Endothelial cell of umbilical vein (primary cell): Measurements from ENCODE around the gene MGAM2. TPM values are rescaled to one million over a fixed set of nuclear protein-coding genes. Genes with fewer than 3 reads are reported as not detected.

Experiments used
- BruUV-seq: library from RNA; stranded (reverse); fragments of 400-500 nt; replicated peaks from 2 replicates; lab custom pipeline; 2021; lab: Mats Ljungman, UMichigan
- CTCF ChIA-PET: fragments of 300-600, 350-600 bp; sonication (Branson Sonifier 250); formaldehyde crosslinking; loops from one replicate; lab custom pipeline; 2021; ENCODE audit warnings: antibody characterized with exemption, inconsistent platforms; lab: Charles Lee
- POLR2A ChIA-PET: fragments of 300-600, 350-600 bp; sonication (Branson Sonifier 250); formaldehyde crosslinking; loops from one replicate; lab custom pipeline; 2021; ENCODE audit warnings: antibody characterized with exemption, inconsistent platforms; lab: Charles Lee
- DNase-seq: peaks from one replicate; pipeline ENCODE4 v3.0.0-alpha.2; 2011; ENCODE audit warnings: low read depth, low spot score
- FAIRE-seq: peaks from 2 replicates; lab custom pipeline; 2011; peaks lifted over from hg19 to GRCh38; lab: Jason Lieb, UNC
- H2AFZ ChIP-seq: 2 replicates; pipeline ENCODE4 v1.6.0; 2012; ENCODE audit warnings: low read depth, low read length, control low read depth, inconsistent platforms
- H3K27ac ChIP-seq: 2 replicates; pipeline ENCODE4 v1.5.1; 2011; ENCODE audit warnings: low read depth, mild to moderate bottlenecking, control low read depth, low read length, moderate library complexity; ENCODE audit not compliant: insufficient read depth
- H3K27me3 ChIP-seq, 2 experiments: 2 replicates each; pipeline versions ENCODE4 v1.6.0 to v1.6.1; 2011; ENCODE audit warnings: low read length in 2 of 2, mixed read lengths in 1 of 2; ENCODE audit not compliant: control insufficient read depth in 2 of 2, insufficient read depth in 2 of 2
- H3K36me3 ChIP-seq, 2 experiments: 2 replicates in 1 of 2; 3 replicates in 1 of 2; pipeline ENCODE4 v1.5.1; 2011; ENCODE audit warnings: low read length in 2 of 2, mild to moderate bottlenecking in 1 of 2, moderate library complexity in 1 of 2; ENCODE audit not compliant: control insufficient read depth in 2 of 2, insufficient read depth in 2 of 2; ENCODE audit errors: extremely low read depth in 1 of 2
- H3K4me1 ChIP-seq: 3 replicates; pipeline ENCODE4 v1.5.1; 2011; ENCODE audit warnings: mild to moderate bottlenecking, low read length; ENCODE audit not compliant: control insufficient read depth, insufficient read depth; ENCODE audit errors: extremely low read depth
- H3K4me2 ChIP-seq: 2 replicates; pipeline ENCODE4 v1.6.1; 2011; ENCODE audit warnings: low read length, control low read depth, mixed read lengths; ENCODE audit not compliant: insufficient read depth
- H3K4me3 ChIP-seq, 3 experiments: fragments of 200-600 bp in 1 of 3; sonication (generic), shearing (Covaris generic) in 1 of 3; replicated peaks in 1 of 3; 2 replicates each; pipeline ENCODE4 v1.5.1; 2011 to 2016; ENCODE audit warnings: control low read depth in 3 of 3, low read length in 3 of 3, mild to moderate bottlenecking in 2 of 3, inconsistent platforms in 1 of 3, low read depth in 1 of 3, moderate library complexity in 1 of 3; ENCODE audit not compliant: insufficient read depth in 1 of 3
- H3K79me2 ChIP-seq: 2 replicates; pipeline ENCODE4 v1.6.0; 2012; ENCODE audit warnings: low read length, inconsistent platforms; ENCODE audit not compliant: control insufficient read depth, insufficient read depth
- H3K9ac ChIP-seq: replicated peaks from 2 replicates; pipeline ENCODE3; 2011; ENCODE audit warnings: low read length, control low read depth; ENCODE audit not compliant: insufficient read depth; ENCODE audit errors: extremely low read depth
- H3K9me1 ChIP-seq: replicated peaks from 3 replicates; pipeline ENCODE4 v1.6.0; 2011; ENCODE audit warnings: mild to moderate bottlenecking, low read length; ENCODE audit not compliant: control insufficient read depth, insufficient read depth; ENCODE audit errors: extremely low read depth
- H3K9me3 ChIP-seq: replicated peaks from 2 replicates; pipeline ENCODE4 v1.5.1; 2012; ENCODE audit warnings: low read length, inconsistent platforms; ENCODE audit not compliant: control insufficient read depth, insufficient read depth
- H4K20me1 ChIP-seq: replicated peaks from 2 replicates; pipeline ENCODE3; 2011; ENCODE audit warnings: mild to moderate bottlenecking, low read length; ENCODE audit not compliant: control insufficient read depth, insufficient read depth; ENCODE audit errors: extremely low read depth
- EZH2 ChIP-seq: IDR thresholded peaks from 2 replicates; pipeline ENCODE4 v1.6.1; 2012; ENCODE audit warnings: borderline replicate concordance, low read depth, mild to moderate bottlenecking, moderate library complexity, low read length, inconsistent platforms; ENCODE audit not compliant: severe bottlenecking
- FOS ChIP-seq: IDR thresholded peaks from 2 replicates; pipeline ENCODE4 v1.6.1; 2011; ENCODE audit warnings: mild to moderate bottlenecking, low read length, moderate library complexity, borderline replicate concordance; ENCODE audit not compliant: insufficient read depth
- MYC ChIP-seq: IDR thresholded peaks from one replicate; pipeline ENCODE4 v1.6.1; 2011; ENCODE audit warnings: mild to moderate bottlenecking, low read depth, low read length
- POLR2A ChIP-seq: IDR thresholded peaks from 2 replicates; pipeline ENCODE4 v1.6.1; 2012; ENCODE audit warnings: low read depth, mild to moderate bottlenecking, control low read depth, low read length
- POLR2AphosphoS5 ChIP-seq: IDR thresholded peaks from 2 replicates; pipeline ENCODE4 v1.6.1; 2012; ENCODE audit warnings: low read depth, mild to moderate bottlenecking, control low read depth, low read length, moderate library complexity; ENCODE audit not compliant: insufficient read depth
- dilution Hi-C: fragments of 300-500 bp; cut with MboI; formaldehyde crosslinking; loops from one replicate; pipeline ENCODE4 v1.15.0; 2019; ENCODE audit warnings: low sequenced_read_pairs; ENCODE audit not compliant: extremely low pct_ligation_motif_present
- intact Hi-C: fragments of 100-400 bp; cut with micrococcal nuclease; formaldehyde crosslinking; loops from one replicate; pipeline ENCODE4 v1.10.0; 2022
- polyA plus RNA-seq, 4 experiments: library from polyadenylated mRNA; depleted of rRNA in 3 of 4; stranded (reverse) in 3 of 4; unstranded in 1 of 4; fragments of >200 nt; gene quantifications; 2 replicates each; pipeline versions ENCODE4 v1.2.1 to v1.2.3, GENCODE V29; 2011 to 2012; ENCODE audit warnings: missing spikeins in 1 of 4
- total RNA-seq: library from RNA; stranded (reverse); gene quantifications from 2 replicates; pipeline ENCODE4 v1.2.3, GENCODE V29; 2021
- TF ChIP-seq, protein P1 (sequence below): IDR thresholded peaks from 2 replicates; pipeline ENCODE4 v1.6.1; 2011; ENCODE audit not compliant: insufficient read depth, insufficient read length
- TF ChIP-seq, protein P2 (sequence below), 2 donors: IDR thresholded peaks; 1 replicate in 1 of 2; 2 replicates in 1 of 2; pipeline ENCODE4 v1.5.1; 2011; ENCODE audit warnings: low read length in 2 of 2, mild to moderate bottlenecking in 2 of 2, moderate library complexity in 2 of 2, control low read depth in 1 of 2, inconsistent platforms in 1 of 2, low read depth in 1 of 2; ENCODE audit not compliant: insufficient read depth in 1 of 2; ENCODE audit errors: extremely low read depth in 1 of 2

Gene MGAM2
- total and polyA plus RNA-seq, 2 donors (not counting 3 experiments of a cell fraction or from before 2014, with no cell fraction given), result not detected

DNA sequence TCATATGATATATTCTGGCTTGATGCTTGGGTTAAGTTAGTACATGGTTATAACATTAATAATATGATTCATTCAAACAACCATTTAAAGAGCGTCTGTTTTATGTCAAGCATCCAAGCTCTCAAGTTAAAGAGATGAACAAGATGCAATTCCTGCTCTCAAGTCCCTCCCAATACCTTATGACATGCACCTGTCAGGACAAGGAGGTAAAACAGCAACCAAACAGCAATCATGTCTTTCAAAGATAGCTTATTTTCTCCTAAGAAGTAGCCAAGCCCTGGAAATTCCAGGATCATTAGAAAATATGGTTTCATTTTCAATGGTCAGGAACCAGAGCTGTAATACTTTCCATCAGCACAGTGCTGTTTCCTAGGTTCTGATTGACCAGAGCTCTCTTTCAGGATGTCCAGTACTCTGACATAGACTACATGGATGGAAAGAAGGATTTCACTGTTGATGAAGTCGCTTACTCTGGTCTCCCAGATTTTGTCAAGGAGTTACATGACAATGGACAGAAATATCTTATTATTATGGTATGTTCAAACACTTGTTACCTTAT, 29.0 kb downstream of the MGAM2 start:
- FAIRE-seq, result no peak
- H3K9me1 ChIP-seq, result no peaks in the 10 kb centered on the region
- H3K79me2 ChIP-seq, result no peaks in the 10 kb centered on the region
- H3K9ac ChIP-seq, result no peak overlapping the region
- no peak overlapping the region for H3K4me3 ChIP-seq
- H3K36me3 ChIP-seq, result no peaks in the 10 kb centered on the region
- no peaks in the 10 kb centered on the region for H3K4me1 ChIP-seq
- ChIA-PET CTCF (no interaction called here), POLR2A (no interaction called here)
- no peak overlapping the region for H3K4me2 ChIP-seq
- no TSS peak for BruUV-seq
- no peak overlapping the region for H2AFZ ChIP-seq
- dilution Hi-C loops (no loop called here), intact Hi-C loops (no loop called here)
- H3K27ac ChIP-seq, result no peak overlapping the region
- H3K9me3 ChIP-seq, result no peaks in the 10 kb centered on the region
- DNase-seq, result no peak
- TF ChIP-seq, protein P1, sequence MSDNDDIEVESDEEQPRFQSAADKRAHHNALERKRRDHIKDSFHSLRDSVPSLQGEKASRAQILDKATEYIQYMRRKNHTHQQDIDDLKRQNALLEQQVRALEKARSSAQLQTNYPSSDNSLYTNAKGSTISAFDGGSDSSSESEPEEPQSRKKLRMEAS, result no peak
- no peak for TF ChIP-seq POLR2AphosphoS5
- H3K27me3 ChIP-seq, result no peaks in the 10 kb centered on the region
- no peaks in the 10 kb centered on the region for H4K20me1 ChIP-seq

DNA sequence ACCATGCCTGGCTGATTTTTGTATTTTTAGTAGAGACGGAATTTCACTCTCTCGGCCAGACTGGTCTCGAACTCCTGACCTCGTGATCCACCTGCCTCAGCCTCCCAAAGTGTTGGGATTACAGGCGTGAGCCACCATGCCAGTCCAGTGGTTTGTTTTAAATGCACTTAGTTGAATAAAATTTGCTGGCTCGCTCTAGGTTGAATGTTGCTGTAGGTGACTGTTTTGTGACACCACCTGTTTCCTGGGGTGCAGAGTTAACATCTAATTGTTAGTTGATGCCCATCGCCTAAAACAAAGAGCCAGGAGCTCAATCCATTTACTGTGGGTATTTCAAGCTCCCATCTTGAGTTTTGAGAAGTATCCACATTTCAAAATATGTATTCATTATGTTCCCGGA, 31.2 kb downstream of the MGAM2 start:
- Histone ChIP-seq H3K9me3 (no peaks in the 10 kb centered on the region), H3K79me2 (no peaks in the 10 kb centered on the region), H4K20me1 (no peaks in the 10 kb centered on the region), H3K4me1 (no peaks in the 10 kb centered on the region), H3K9me1 (no peaks in the 10 kb centered on the region), H3K36me3 (no peaks in the 10 kb centered on the region), H3K9ac (no peak overlapping the region), H2AFZ (no peak overlapping the region), H3K4me2 (no peak overlapping the region), H3K4me3 (no peak overlapping the region), H3K27me3 (no peaks in the 10 kb centered on the region), H3K27ac (no peak overlapping the region)
- dilution Hi-C loops (no loop called here), intact Hi-C loops (no loop called here)
- no TSS peak for BruUV-seq
- TF ChIP-seq POLR2A (no peak), FOS (no peak), POLR2AphosphoS5 (no peak), EZH2 (no peak), MYC (no peak)
- TF ChIP-seq, protein P2, sequence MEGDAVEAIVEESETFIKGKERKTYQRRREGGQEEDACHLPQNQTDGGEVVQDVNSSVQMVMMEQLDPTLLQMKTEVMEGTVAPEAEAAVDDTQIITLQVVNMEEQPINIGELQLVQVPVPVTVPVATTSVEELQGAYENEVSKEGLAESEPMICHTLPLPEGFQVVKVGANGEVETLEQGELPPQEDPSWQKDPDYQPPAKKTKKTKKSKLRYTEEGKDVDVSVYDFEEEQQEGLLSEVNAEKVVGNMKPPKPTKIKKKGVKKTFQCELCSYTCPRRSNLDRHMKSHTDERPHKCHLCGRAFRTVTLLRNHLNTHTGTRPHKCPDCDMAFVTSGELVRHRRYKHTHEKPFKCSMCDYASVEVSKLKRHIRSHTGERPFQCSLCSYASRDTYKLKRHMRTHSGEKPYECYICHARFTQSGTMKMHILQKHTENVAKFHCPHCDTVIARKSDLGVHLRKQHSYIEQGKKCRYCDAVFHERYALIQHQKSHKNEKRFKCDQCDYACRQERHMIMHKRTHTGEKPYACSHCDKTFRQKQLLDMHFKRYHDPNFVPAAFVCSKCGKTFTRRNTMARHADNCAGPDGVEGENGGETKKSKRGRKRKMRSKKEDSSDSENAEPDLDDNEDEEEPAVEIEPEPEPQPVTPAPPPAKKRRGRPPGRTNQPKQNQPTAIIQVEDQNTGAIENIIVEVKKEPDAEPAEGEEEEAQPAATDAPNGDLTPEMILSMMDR (IDR thresholded peaks at IDR 0.05; ENCODE audit: extremely low read depth in 1 of 2, insufficient read depth in 1 of 2, low read depth in 1 of 2, low read length in 2 of 2), result no peak
- CTCF ChIA-PET, result no interaction called here
- FAIRE-seq, result no peak
- POLR2A ChIA-PET, result no interaction called here
- DNase-seq, result no peak
